ENCODE results near the gene SLC25A51.

Gene SLC25A51

DNA sequence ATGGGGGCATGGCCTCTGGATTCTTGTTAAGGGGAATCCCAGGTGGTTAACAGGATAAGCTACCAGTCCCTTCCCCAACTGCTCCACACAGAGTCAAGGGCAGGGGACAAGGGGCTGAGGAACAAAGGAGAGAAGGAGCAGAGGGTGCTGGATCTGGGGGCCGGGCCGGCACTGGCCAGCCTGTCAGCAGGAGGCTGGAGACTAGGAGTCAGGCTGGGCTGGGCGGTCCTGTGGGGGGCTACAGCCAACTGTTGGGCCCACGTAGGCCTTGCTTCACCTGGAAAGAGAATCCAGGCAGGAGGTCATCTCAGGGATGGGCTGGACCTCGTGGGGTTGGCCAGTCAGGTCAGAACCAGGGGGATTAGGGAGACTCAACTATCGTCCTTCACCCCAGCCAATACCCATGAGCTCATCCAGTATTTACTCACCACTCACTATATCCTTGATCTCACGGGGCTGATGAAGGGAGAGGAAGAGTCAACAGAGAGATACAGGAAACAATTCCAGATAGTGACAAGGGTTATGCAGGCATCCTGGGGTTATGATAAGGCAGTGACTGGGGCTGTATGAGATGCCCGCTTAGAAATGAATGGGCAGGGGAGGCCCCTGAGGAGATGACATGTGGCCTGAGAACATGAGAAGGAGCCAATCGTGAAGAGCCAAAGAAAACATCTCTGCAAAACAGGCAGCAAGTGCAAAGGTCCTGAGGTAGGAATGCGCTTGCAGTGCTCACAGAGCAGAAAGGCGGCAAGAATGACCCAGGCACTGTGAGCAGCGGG, 47.9 kb upstream of the SLC25A51 start:
- Histone ChIP-seq H3K79me2 (ENCODE audit: insufficient read depth, low read length) (no peaks in the 10 kb centered on the region), H3K36me3 (ENCODE audit: low read length) (no peaks in the 10 kb centered on the region), H3K9ac (ENCODE audit: low read length) (no peak overlapping the region), H3K4me2 (ENCODE audit: low read depth, low read length, poor library complexity, severe bottlenecking) (no peak overlapping the region), H3F3A (ENCODE audit: insufficient read depth) (no peaks in the 10 kb centered on the region), H4K20me1 (ENCODE audit: low read depth, low read length) (no peaks in the 10 kb centered on the region), H2AFZ (ENCODE audit: low read depth, low read length, severe bottlenecking) (no peak overlapping the region), H3K9me3 (ENCODE audit: insufficient read depth, low read length) (no peaks in the 10 kb centered on the region), H3K9me2 (replicated peaks; ENCODE audit: insufficient read depth, low read length) (no peaks in the 10 kb centered on the region), H3K4me3 (ENCODE audit: insufficient read depth, low read length, poor library complexity, severe bottlenecking) (no peak overlapping the region), H3K27me3 (ENCODE audit: low read length) (no peaks in the 10 kb centered on the region), H3K27ac (ENCODE audit: low read depth, low read length) (no peak overlapping the region)
- TF ChIP-seq EZH2phosphoT487 (conservative IDR thresholded peaks at IDR 0.05; ENCODE audit: low read length): no peak
- TF ChIP-seq, protein P1, sequence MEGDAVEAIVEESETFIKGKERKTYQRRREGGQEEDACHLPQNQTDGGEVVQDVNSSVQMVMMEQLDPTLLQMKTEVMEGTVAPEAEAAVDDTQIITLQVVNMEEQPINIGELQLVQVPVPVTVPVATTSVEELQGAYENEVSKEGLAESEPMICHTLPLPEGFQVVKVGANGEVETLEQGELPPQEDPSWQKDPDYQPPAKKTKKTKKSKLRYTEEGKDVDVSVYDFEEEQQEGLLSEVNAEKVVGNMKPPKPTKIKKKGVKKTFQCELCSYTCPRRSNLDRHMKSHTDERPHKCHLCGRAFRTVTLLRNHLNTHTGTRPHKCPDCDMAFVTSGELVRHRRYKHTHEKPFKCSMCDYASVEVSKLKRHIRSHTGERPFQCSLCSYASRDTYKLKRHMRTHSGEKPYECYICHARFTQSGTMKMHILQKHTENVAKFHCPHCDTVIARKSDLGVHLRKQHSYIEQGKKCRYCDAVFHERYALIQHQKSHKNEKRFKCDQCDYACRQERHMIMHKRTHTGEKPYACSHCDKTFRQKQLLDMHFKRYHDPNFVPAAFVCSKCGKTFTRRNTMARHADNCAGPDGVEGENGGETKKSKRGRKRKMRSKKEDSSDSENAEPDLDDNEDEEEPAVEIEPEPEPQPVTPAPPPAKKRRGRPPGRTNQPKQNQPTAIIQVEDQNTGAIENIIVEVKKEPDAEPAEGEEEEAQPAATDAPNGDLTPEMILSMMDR (IDR thresholded peaks at IDR 0.05; ENCODE audit: insufficient read depth, low read length, poor library complexity, severe bottlenecking): no peak

DNA sequence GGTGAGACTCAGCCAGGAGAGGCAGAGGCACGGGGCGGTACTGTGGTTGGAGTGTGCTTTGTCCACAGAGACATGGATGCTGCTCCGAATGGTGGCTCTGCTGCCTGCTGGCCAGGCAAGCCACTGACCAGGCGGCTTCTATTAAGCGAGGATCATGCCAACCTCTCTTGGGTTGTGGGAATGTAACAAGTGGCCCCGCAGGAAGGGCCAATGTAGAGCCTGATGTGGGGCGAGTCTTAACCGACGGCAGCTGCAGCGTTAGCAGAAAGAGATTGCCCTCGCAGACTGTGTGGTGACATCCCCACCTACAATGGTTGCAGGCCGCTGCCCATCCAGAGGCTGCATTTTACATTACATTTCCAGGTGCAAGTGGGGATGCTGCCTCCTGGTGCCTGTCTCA, 46.6 kb upstream of the SLC25A51 start:
- H3K27me3 ChIP-seq (ENCODE audit: low read length): no peaks in the 10 kb centered on the region
- no peak overlapping the region for H2AFZ ChIP-seq (ENCODE audit: low read depth, low read length, severe bottlenecking)
- no peak overlapping the region for H3K9ac ChIP-seq (ENCODE audit: low read length)
- H4K20me1 ChIP-seq (ENCODE audit: low read depth, low read length): no peaks in the 10 kb centered on the region
- TF ChIP-seq, protein P1 (IDR thresholded peaks at IDR 0.05; ENCODE audit: insufficient read depth, low read length, poor library complexity, severe bottlenecking): no peak
- no peak for TF ChIP-seq EZH2phosphoT487 (conservative IDR thresholded peaks at IDR 0.05; ENCODE audit: low read length)
- no peaks in the 10 kb centered on the region for H3K36me3 ChIP-seq (ENCODE audit: low read length)
- H3K79me2 ChIP-seq (ENCODE audit: insufficient read depth, low read length): no peaks in the 10 kb centered on the region
- no peaks in the 10 kb centered on the region for H3K9me2 ChIP-seq (replicated peaks; ENCODE audit: insufficient read depth, low read length)
- H3K27ac ChIP-seq (ENCODE audit: low read depth, low read length): no peak overlapping the region
- H3K9me3 ChIP-seq (ENCODE audit: insufficient read depth, low read length): no peaks in the 10 kb centered on the region
- H3F3A ChIP-seq (ENCODE audit: insufficient read depth): no peaks in the 10 kb centered on the region
- H3K4me2 ChIP-seq (ENCODE audit: low read depth, low read length, poor library complexity, severe bottlenecking): no peak overlapping the region
- no peak overlapping the region for H3K4me3 ChIP-seq (ENCODE audit: insufficient read depth, low read length, poor library complexity, severe bottlenecking)

DNA sequence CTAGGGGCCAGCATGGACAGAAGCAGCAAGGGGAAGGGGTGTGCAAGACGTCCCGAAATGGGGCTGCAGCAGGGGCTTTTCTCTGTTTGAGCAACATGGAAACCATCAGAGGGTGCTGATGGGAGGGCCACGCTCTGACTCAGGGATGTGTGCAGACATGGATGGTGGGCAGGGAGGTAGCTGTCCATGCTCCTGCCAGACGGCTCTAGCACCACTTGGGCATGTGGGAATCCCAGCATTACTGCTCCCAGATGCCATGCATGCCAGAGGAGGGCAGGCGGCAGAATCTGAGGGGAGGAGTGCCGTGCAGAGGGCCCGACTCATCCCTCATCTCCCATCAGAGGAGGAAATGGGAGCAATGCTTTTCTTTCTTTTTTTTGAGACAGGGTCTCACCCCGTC, 45.6 kb upstream of the SLC25A51 start:
- H3K36me3 ChIP-seq (ENCODE audit: low read length): no peaks in the 10 kb centered on the region
- no peaks in the 10 kb centered on the region for H4K20me1 ChIP-seq (ENCODE audit: low read depth, low read length)
- no peak overlapping the region for H3K27ac ChIP-seq (ENCODE audit: low read depth, low read length)
- no peaks in the 10 kb centered on the region for H3K27me3 ChIP-seq (ENCODE audit: low read length)
- no peak overlapping the region for H2AFZ ChIP-seq (ENCODE audit: low read depth, low read length, severe bottlenecking)
- no peak overlapping the region for H3K9ac ChIP-seq (ENCODE audit: low read length)
- no peaks in the 10 kb centered on the region for H3K79me2 ChIP-seq (ENCODE audit: insufficient read depth, low read length)
- no peak overlapping the region for H3K4me3 ChIP-seq (ENCODE audit: insufficient read depth, low read length, poor library complexity, severe bottlenecking)
- no peak overlapping the region for H3K4me2 ChIP-seq (ENCODE audit: low read depth, low read length, poor library complexity, severe bottlenecking)
- no peaks in the 10 kb centered on the region for H3F3A ChIP-seq (ENCODE audit: insufficient read depth)
- no peaks in the 10 kb centered on the region for H3K9me3 ChIP-seq (ENCODE audit: insufficient read depth, low read length)
- H3K9me2 ChIP-seq (replicated peaks; ENCODE audit: insufficient read depth, low read length): no peaks in the 10 kb centered on the region
- TF ChIP-seq, protein P1 (IDR thresholded peaks at IDR 0.05; ENCODE audit: insufficient read depth, low read length, poor library complexity, severe bottlenecking): no peak
- TF ChIP-seq EZH2phosphoT487 (conservative IDR thresholded peaks at IDR 0.05; ENCODE audit: low read length): no peak

Measured in SU-DHL-6 (cell line).